ENCODE data around the gene SMG7. TPM values are rescaled to one million over a fixed set of nuclear protein-coding genes. Genes with fewer than 3 reads are reported as not detected.

SMG7 gene
- total RNA-seq, 1 donor: 36.7 TPM

- no peak for TF ChIP-seq CTCF (IDR thresholded peaks at IDR 0.05; ENCODE audit: insufficient read depth, low read depth, low read length)
- no peak for DNase-seq (ENCODE audit: low read depth)
- no peak overlapping the region for H3K4me3 ChIP-seq (ENCODE audit: low read depth, low read length)
These were observed 93.0 kb downstream of the SMG7 start for GRCh38 chr1:183565261-183565660.

- DNase-seq (ENCODE audit: low read depth): no peak
- H3K4me3 ChIP-seq (ENCODE audit: low read depth, low read length): no peak overlapping the region
- TF ChIP-seq CTCF (IDR thresholded peaks at IDR 0.05; ENCODE audit: insufficient read depth, low read depth, low read length): no peak
These were observed 93.7 kb downstream of the SMG7 start for GRCh38 chr1:183566026-183566425.

GRCh38 chr1:183567584-183567983 lies 95.3 kb downstream of the SMG7 start:
- no peak for TF ChIP-seq CTCF (IDR thresholded peaks at IDR 0.05; ENCODE audit: insufficient read depth, low read depth, low read length)
- DNase-seq (ENCODE audit: low read depth): no peak
- no peak overlapping the region for H3K4me3 ChIP-seq (ENCODE audit: low read depth, low read length)

GRCh38 chr1:183568176-183569021 lies 96.1 kb downstream of the SMG7 start:
- no peak overlapping the region for H3K4me3 ChIP-seq (ENCODE audit: low read depth, low read length)
- TF ChIP-seq CTCF (IDR thresholded peaks at IDR 0.05; ENCODE audit: insufficient read depth, low read depth, low read length): no peak
- no peak for DNase-seq (ENCODE audit: low read depth)

GRCh38 chr1:183569141-183569540 lies 96.8 kb downstream of the SMG7 start:
- no peak for TF ChIP-seq CTCF (IDR thresholded peaks at IDR 0.05; ENCODE audit: insufficient read depth, low read depth, low read length)
- H3K4me3 ChIP-seq (ENCODE audit: low read depth, low read length): no peak overlapping the region
- DNase-seq (ENCODE audit: low read depth): no peak

- no peak for TF ChIP-seq CTCF (IDR thresholded peaks at IDR 0.05; ENCODE audit: insufficient read depth, low read depth, low read length)
- DNase-seq (ENCODE audit: low read depth): no peak
- no peak overlapping the region for H3K4me3 ChIP-seq (ENCODE audit: low read depth, low read length)
These were observed 97.5 kb downstream of the SMG7 start for GRCh38 chr1:183569801-183570200.

GRCh38 chr1:183570451-183570850 lies 98.2 kb downstream of the SMG7 start:
- H3K4me3 ChIP-seq (ENCODE audit: low read depth, low read length): no peak overlapping the region
- no peak for DNase-seq (ENCODE audit: low read depth)
- TF ChIP-seq CTCF (IDR thresholded peaks at IDR 0.05; ENCODE audit: insufficient read depth, low read depth, low read length): no peak
